GM12892 (cell line): ENCODE data around the gene ADM5.

Source experiments
- POLR2AphosphoS5 ChIP-seq: IDR thresholded peaks from 2 replicates; pipeline ENCODE4 v1.6.1; 2011; ENCODE audit warnings: low read depth, low read length, control low read depth
- TAF1 ChIP-seq: IDR thresholded peaks from 2 replicates; pipeline ENCODE4 v1.6.1; 2011; ENCODE audit warnings: low read depth, mild to moderate bottlenecking, control low read depth, low read length, borderline replicate concordance

GRCh38 chr19:49656456-49657109 lies 32.8 kb upstream of the ADM5 start:
- TF ChIP-seq POLR2AphosphoS5 (no peak), TAF1 (no peak)
